GM12801 (cell line): ENCODE data around the gene PREX1.

Experiments used
- TF ChIP-seq, protein P1 (sequence below): IDR thresholded peaks from one replicate; pipeline ENCODE4 v1.5.1; 2011; ENCODE audit warnings: control low read depth; ENCODE audit not compliant: insufficient read length; ENCODE audit errors: extremely low read depth

Gene PREX1

DNA sequence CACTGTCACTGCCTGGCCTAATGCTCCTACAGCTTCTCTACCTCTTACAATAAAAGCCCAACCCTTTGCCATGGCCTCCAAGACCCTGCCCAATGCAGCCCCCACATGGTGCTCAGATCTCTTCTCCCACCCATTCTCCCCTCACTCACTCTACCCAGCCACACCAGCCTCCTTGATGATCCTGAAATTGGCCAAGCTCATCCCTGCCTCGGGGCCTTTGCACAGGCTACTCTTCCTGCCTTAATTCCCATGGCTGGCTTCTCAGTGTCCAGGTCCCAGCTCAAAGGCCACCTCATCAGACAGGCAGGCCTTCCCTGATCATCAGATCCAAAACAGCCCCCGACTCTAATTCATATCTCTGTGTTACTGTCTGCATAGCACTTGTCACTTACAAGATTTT is 25.6 kb downstream of the PREX1 start:
- TF ChIP-seq, protein P1, sequence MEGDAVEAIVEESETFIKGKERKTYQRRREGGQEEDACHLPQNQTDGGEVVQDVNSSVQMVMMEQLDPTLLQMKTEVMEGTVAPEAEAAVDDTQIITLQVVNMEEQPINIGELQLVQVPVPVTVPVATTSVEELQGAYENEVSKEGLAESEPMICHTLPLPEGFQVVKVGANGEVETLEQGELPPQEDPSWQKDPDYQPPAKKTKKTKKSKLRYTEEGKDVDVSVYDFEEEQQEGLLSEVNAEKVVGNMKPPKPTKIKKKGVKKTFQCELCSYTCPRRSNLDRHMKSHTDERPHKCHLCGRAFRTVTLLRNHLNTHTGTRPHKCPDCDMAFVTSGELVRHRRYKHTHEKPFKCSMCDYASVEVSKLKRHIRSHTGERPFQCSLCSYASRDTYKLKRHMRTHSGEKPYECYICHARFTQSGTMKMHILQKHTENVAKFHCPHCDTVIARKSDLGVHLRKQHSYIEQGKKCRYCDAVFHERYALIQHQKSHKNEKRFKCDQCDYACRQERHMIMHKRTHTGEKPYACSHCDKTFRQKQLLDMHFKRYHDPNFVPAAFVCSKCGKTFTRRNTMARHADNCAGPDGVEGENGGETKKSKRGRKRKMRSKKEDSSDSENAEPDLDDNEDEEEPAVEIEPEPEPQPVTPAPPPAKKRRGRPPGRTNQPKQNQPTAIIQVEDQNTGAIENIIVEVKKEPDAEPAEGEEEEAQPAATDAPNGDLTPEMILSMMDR = no peak

GRCh38 chr20:48801197-48801596 is 26.6 kb downstream of the PREX1 start:
- TF ChIP-seq, protein P1 = no peak

- TF ChIP-seq, protein P1 = no peak
Observed at GRCh38 chr20:48800177-48800576, 27.6 kb downstream of the PREX1 start.

- TF ChIP-seq, protein P1 = no peak
Observed at GRCh38 chr20:48799328-48800105, 28.3 kb downstream of the PREX1 start.

- TF ChIP-seq, protein P1 = no peak
Observed at GRCh38 chr20:48797850-48798747, 29.7 kb downstream of the PREX1 start.

DNA sequence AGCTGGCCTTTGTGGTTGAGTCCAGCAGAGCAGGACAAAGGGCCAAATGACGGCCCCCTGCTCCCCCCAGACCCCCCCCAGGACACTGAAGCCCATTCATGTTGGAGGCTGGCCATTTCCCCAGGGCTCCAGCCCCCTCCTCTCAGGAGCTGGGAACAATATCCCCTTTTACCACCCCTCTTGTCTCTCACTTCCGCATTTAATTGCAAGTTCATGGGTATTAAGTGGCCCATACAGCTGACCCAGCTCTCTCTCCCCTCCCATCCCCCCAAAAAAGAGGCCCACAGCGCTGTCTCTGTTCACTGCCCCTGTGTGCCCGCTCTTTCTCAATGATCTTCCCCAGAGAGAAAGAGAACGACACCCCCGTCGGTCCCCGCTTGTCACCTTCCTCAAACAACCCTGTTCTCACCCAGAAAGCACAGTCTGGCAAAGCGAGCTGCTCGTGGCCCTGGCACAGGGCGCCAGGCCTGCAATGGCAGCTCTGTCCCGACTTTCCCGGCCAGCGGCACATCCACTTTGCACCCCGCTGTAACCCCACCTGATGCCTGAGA is 30.4 kb downstream of the PREX1 start:
- TF ChIP-seq, protein P1 = no peak

GRCh38 chr20:48795732-48796131 is 32.1 kb downstream of the PREX1 start:
- TF ChIP-seq, protein P1 = no peak
